ENCODE data around the gene MCRS1.
"Not testable (repeated sequence)": the region's sequence is repeated elsewhere in the genome, so short reads cannot be mapped to it uniquely, and the experiment has no call there.

The MCRS1 gene

DNA sequence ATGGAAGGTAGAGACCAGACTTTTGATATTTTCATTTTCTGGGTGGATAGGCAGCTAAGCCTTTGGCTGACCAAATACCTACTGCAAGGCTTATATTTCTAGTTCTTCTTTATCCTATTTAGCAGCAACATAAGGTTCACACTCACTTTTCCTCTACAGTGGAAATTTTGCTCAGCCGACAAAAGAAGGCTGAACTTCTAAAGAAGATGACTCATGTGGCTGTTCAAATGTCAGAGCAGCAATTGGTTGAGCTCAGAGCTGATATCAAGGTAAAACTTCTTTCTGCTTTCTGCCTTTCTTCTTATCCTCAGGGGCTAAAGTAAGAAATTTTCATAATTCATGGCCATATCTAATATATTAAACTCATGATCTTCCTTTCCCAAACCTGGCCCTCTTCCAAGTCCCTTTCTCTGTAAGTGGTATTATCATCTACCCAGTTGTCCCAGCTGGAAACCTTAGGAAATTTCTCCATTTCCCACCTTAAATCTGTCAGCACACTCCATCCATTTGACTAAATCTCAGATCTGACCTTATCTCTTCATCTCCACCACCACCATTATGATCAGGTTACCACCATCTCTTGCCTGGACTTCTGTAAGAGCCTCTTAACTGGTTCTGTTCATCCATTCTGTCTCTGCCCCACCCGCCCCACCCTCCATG, 48.9 kb downstream of the MCRS1 start:
- no peak for DNase-seq (ENCODE audit: low read depth)

DNA sequence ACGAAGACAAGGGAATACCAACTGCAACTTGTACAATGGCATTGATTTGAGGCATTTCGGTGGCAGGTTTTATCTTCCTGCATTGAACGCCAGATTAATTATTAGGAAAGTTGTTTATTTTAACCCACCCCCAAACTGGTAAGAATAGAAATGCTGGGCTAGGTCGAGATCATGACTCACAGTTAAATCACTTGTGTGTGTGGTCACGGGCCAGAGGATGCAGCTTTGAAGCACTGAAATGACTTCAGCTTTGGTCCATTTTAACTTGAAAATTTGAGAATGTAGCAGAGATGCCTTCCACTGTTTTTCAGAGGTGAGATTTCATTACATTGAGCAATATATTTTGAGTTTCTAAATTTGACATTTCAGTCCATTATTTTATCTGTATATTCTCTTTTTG, 52.7 kb downstream of the MCRS1 start:
- peak; percentile 67 for DNase-seq (ENCODE audit: low read depth)

DNA sequence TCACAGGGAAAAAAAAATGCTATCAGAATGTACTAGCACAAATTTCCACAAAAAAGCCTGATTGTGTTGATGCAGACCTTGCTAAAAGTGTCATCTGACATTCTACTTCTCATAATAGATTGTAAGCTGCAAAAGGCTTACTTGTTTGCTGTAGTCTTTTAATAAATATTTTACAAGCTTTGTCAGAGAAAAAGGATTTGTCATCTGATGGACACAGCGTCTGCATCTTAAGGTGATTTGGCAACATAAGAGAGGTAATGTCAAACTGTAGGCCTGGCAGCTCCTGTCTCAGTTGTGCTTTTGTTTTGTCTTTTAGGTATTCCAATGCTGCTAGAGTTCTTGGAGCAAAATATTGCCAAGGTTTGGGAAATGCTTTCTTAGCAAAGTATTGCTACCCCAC, 55.4 kb downstream of the MCRS1 start:
- DNase-seq (ENCODE audit: low read depth): no peak

DNA sequence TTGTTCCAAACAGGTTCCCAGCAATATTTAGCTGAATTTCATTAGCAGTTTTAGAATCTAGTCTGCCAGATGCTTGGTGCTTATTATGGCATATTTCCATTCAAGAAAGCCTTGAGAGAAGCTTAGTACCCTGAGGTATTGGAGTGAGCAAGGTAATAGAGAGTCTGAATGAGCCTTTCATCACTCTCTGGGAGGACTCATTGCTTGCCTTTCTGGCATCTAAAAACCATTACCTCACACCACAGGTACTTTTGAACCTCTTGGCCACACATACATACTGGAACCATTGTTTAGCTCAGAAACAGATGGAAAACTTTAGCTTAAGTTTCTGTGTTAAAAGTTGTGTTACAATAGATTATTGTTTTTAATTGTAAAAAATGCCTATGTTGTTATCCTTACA, 56.5 kb downstream of the MCRS1 start:
- no peak for DNase-seq (ENCODE audit: low read depth)

DNA sequence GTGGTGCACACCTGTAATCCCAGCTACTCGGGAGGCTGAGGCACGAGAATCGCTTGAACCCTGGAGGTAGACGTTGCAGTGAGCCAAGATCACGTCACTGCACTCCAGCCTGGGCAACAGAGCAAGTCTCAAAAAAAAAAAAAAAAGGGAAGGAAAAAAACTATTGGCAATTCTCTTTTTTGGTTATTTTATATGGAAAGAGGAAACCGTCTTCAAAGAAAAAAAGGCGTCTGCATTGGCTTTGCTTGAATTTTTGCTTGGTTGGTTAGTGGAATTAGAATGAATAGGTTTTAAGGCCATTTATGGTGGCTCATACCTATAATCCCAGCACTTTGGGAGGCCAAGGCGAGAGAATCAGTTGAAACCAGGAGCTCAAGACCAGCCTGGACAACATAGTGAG, 58.3 kb downstream of the MCRS1 start:
- DNase-seq (ENCODE audit: low read depth): not testable (repeated sequence)

Data from fibroblast of gingiva (primary cell).